Inferior parietal cortex (tissue), 1 donor: Measurements from ENCODE around the gene URGCP.
A peak's percentile ranks its signal among the peaks of the same experiment; 100 is the strongest.
"Not testable (repeated sequence)": the region's sequence is repeated elsewhere in the genome, so short reads cannot be mapped to it uniquely, and the experiment has no call there.

Source experiments
- DNase-seq: peaks from one replicate; pipeline ENCODE4 v3.0.0-alpha.2; 2016; ENCODE audit errors: extremely low spot score

URGCP gene

DNA sequence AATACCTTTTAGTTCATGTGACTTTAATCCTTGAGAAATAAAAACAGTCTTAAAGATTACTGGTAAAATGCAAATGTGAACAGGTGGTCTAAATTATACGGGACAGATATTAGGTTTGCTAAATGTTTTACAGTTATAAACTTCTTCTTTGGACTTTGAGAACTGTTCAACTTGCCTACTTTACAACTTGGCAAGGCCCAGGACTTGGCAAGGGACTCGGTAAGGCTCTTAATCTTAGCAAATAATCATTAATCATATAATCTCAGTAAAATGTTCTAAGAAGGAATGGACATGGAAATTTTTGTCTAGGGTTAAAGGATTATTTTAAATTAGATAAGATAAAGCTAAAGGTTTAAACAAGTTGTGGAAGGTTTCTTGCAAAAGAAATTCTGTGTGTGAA, 15.0 kb upstream of the URGCP start:
- DNase-seq: no peak

DNA sequence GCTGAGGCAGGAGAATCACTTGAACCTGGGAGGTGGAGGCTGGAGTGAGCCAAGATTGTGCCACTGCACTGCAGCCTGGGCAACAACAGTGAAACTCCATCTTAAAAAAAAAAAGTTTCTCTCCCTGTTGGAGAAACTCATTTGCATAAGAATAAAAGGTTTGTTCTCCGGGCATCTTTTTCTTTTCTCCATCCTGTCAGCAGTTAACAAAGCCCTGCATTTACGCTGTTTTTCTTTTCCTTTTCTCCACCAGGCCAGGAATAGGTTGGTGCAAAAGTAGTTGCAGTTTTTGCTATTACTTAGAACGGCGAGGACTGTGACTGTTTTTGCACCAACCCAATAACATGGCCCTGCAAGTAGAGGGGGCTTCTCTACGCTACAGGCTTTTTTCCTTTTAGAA, 9.5 kb upstream of the URGCP start:
- DNase-seq: no peak

DNA sequence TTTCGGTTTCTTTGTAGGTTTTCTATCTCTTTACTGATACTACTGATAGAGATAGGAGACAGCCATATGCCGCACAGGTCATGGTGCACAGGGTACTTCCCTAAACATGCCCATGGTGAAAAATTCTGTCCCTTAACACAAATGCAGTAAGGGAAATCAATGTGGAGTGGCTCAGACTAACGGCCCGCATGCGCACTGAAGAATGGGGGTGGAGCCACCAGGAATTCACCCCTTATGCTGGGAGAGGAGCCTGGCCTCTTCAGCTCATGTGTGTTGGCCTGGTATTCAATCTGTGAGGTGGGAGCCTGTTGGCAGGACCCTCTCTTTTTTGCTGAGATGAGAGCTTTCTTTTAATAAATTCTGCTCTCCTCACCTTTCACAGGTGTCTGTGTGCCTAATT, 8.4 kb upstream of the URGCP start:
- DNase-seq: no peak

DNA sequence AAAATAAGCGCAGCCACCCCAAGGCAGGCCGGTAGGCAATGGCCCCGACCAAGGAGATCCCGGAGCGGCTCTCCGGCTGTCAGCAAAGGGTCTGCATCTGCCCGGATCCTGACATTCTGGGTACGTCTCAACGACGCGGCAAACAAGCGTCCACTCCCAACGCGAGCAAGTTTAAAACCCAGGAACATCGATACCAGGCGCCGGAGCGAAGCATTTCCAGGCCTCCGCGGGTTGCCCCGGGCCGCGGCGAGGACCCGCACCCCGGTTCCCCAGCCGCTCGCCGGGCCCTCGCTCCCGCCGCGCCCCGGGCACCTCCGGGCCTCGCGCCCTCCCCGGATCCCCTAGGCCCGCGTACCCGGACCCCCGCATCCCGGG, 453 bp downstream of the URGCP start:
- DNase-seq: peak; percentile 34

DNA sequence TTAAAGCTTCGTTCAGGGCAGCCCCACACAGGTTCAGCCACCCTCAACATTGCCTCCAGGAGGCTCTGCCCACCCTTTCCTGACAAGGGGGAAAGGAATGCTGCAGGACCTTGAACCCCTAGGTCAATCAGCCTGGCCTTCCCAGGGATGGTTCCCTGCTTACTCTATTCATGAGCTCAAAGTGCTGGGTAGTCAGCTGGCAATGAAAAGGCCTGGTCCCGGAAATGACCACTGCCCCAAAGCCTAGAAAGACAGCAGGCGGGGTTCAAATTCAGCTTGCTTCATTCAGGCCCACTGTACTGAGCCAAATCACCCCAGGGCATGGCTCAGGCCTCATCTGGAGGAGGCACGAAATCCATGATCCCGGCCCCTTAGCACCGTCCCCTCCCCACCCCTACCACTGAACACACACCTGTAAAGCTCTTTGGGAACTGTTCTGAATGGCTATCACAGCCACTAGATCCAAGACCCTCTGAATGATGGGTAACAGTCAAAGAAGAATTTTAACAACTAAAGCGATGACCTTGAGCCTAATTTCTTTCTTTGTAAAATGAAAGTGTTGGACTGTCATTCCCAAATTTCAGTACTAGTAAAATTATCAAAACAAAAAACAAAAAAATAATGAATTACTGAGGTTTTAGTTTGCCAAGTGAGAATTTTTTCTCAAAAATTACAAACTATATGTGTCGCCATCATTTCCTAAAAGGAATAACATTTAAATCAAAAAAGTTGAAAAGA, 1.0 kb downstream of the URGCP start:
- DNase-seq: no peak

DNA sequence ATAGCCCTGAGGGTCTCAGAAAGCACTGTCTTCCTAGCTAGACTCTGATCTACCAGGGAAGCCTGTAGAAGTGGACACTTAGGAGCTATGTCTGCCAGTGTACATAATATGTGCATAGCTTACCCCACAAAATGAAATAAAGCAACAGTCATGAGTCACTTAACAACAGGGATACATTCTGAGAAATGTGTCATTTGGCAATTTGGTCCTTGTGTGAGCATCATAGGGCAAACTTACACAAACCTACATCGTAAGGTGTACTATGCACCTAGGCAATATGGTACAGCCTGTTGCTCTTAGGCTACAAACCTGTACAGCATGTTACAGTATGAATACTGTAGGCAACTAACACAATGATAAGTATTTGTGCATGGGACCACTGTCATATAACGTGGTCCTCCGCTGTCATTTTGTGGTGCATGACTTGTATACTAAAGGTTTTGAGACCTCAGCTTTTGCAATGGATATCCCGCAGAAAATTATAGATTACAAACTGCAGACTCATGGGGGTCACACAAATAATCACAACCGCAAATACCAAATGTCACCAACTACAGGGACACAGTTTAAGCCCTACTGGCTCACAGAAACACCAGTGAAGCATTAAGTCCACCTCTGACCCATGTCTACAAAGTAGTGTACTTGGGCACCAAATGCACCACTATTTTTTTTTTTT, 1.7 kb downstream of the URGCP start:
- no peak for DNase-seq

DNA sequence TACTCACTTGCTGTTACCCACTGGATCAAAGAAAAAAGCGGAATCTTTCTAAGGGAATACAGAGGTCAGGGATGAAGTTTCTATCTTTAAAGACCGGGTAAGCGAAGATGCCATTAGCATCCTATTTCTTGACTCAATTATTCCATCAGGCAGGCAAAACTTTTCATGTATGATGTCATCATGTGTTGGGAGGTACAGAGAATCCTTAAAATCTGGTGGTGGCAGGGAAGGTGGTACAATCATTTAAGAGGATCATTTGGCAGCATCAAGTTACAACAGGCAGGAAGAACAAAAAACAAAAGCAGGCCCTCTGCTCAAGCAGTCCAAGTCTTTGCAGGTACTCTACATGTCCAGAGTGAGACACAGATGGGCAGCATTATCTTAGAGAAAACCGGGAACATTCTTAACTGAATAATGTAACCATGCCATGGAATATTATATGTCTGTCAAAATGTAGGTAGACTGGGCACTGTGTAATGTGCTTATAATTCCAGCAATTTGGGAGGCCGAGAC, 3.8 kb downstream of the URGCP start:
- no peak for DNase-seq

DNA sequence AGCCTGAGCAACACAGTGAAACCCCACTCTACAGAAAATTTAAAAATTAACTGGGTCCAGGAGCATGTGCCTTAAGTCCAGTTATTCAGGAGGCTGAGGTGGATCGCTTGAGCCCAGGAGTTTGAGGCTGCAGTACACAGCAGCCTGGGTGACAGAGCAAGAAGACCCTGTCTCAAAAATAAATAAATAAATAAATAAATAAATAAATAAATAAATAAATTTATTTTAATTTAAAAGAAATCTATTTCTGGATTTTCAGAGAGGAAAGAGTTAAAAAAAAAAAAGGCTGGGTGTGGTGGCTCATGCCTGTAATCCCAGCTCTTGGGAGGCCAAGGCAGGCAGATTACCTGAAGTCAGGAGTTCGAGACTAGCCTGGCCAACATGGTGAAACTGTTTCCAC, 7.8 kb downstream of the URGCP start:
- DNase-seq: not testable (repeated sequence)

DNA sequence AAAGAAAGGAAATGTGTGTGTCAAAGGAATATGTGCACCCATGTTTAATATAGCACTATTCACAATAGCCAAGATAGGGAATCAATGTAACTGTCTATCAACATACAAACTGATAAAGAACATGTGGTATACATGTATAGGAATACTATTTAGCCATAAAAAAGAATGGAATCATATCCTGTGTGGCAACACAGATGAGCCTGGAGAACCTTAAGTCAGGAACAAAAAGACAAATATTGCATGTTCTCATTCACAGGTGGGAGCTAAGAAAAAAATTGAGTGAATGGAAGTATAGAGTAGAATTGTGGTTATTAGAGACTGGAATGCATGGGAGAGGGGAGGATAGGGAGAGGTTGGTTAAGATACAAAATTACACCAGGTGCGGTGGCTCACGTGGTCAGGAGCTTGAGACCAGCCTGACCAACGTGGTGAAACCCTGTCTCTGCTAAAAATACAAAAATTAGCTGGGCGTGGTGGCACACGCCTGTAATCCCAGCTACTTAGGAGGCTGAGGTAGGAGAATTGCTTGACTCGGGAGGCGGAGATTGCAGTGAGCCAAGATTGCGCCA, 10.5 kb downstream of the URGCP start:
- no peak for DNase-seq

DNA sequence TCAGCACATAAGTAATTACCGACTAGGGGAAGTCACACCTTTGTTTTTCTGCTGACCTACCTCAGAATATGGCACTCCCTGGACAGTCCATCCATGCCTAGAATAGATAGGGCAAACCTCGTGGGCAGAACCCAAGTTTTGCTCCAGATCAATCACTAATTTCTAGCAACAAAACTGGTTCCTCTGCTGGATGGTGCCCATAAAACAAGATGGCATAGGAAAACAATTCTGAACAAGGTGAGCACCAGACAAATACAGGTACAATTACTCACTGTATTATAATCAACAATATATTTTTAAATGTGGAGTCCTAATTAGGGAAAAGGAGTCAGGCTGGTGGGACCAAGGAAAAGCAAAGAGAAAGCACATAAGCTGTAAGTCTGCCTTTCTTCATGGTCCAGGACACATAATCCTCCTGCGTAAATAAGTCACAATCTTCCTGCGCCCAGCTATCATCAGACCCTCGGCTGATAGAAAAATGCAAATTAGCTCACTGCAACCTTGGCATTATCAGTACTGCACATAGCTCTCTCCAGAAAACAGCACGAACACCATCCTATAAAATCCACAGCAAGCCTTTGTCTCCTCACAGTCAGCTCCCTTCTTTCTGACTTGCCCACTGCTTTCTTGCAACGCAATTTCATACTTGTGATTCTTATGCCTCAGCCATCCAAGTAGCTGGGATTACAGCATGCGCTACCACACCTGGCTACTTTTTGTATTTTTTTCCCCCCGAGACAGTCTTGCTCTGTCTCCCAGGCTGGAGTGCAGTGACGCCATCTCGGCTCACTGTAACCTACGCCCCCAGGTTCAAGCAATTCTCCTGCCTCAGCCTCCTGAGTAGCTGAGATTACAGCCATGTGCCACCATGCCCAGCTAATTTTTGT, 15.1 kb downstream of the URGCP start:
- no peak for DNase-seq

DNA sequence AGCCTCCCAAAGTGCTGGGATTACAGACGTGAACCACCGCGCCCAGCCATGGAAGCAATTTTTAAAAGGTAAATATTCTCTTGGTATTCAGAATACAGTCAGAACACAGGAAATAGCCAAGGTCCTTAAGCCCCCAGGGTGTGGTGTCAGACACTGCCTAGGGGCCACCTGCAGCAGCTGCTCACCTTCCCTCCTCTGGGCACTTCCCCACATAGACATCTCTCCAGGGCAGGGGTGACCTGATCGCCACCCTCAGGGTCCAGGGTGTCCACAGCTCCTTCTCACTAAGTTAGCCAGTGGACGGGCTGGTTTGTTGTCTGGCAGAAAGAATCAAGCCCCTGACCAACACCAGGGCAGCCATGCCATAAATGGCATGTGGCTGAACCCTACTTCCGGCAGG, 15.9 kb downstream of the URGCP start:
- DNase-seq: no peak

DNA sequence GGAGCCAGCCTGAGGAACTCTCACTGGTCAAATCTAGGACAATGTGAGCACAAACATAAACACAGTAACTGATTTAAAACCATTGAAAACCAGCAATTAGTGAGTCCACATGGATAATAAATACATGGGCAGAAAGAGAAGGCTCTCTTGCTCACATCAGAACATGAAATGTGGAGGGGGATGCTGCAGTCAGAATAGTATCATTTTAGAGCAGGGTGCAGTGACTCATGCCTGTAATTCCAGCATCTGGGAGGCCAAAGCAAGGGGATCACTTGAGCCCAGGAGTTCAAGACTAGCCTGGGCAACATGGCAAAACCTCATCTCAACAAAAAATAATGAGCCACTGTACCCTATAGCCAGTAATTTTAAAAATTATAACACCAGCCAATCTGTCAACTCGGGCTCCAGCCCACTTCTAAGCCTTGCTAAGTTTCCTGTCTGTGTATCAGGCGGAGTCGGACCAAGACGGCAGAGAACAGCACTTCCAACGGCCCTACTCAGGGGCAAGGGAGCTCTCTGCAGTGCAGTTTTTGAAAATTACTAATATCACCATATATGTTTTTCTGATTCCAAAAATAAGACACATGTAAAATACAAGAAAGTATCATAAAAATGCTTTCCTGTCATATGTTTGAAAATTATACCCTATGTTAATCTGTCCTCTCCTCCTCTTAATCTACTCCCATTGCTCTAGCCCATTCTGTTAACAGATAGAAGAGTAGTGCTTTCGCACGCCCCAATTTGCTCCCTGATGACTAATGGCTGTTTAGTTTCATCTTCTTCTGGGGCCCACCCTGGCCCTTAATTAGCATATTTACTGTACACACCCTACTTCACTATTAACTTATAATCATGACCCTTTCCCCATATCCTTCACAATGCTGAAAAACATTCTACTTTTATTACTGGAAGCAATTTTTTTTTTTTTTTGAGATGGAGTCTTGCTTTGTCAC, 17.1 kb downstream of the URGCP start:
- DNase-seq: no peak

DNA sequence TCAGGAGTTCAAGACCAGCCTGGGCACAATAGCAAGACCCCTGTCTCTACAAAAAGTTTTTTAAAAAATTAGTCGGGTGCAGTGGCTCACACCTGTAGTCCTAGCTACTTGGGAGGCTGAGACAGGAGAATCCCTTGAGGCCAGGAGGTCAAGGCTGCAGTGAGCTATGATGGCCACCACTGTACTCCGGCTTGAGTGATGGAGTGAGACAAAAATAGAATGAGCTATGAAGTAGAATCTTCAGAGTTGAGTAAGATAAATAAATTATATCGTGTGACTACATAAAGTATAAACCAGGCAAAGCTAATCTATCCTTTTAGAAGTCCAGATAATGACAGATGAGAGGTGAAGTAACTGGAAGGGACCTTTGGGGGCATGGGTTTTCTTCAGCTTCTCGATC, 21.8 kb downstream of the URGCP start:
- DNase-seq: no peak

DNA sequence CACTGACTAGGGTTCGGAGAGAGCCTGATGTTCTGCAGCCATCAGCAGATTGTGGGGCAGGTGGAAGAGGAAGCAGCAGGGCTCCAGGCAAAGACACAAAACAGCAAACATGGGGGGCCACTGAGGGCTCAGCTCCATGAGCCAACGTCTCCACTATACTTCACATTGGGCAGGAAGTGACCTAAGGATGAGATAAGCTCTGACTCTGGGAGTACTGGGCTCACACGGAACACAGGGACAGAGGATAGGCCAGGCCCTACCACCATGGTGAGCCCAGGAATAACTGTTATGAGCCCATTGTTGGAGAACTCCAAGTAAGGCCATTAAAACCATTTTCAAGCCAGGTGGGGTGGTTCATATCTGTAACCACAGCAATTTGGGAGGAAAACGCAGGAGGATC, 22.2 kb downstream of the URGCP start:
- no peak for DNase-seq

DNA sequence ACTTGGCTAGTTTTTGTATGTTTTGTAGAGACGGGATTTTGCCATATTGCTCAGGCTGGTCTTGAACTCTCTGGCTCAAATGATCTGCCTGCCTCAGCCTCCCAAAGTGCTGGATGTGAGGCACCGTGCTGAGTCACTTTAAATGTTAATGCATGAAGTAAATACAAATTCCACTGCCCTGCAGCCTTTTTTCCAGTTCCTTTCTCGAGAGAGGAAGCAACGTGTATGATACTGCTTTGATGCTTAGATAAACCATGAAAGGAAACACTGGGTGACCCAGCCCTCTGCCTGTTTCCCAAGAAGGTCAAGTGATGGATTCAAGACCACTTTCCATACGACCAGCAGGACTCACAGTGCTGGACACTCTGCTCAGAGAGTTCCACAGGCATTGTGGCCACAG, 25.8 kb downstream of the URGCP start:
- DNase-seq: no peak

DNA sequence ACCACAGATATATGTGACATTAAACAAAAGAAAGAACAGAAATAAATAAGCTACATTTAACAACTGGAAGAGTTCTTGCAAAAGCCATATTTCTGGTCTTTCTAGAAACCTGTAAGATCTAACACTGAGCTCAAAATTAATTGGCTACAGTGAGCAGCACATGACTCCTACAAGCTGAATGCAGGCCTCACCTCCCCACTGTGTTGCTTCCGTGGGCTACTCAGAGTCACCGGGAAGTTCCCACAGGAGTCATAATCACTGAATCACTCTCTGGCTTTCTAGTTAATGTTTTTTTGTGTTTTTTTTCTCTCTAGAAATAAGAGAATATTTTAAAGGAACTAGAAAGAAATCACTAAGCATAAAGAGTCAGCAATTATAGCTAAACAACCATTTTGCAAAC, 26.9 kb downstream of the URGCP start:
- no peak for DNase-seq

DNA sequence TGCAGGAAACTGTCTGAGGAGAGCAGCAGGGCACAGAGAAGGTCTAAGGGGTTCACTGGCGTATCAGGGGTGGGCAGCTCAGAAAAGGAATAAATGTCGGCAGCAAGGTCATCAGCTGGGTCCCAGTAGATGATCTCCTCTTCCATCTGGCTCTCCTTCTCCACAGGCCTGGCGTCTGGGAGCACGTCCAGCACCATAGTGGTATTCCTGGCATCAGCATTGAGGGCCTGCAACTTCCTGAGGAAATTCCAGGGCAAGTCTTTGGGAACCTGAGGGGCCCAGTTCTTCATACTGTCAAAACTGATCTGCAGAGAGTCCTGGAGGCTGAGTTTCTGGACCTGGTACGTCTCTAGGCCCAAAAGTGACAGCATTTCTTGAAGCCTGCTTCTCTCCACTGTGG, 27.5 kb downstream of the URGCP start:
- DNase-seq: no peak

DNA sequence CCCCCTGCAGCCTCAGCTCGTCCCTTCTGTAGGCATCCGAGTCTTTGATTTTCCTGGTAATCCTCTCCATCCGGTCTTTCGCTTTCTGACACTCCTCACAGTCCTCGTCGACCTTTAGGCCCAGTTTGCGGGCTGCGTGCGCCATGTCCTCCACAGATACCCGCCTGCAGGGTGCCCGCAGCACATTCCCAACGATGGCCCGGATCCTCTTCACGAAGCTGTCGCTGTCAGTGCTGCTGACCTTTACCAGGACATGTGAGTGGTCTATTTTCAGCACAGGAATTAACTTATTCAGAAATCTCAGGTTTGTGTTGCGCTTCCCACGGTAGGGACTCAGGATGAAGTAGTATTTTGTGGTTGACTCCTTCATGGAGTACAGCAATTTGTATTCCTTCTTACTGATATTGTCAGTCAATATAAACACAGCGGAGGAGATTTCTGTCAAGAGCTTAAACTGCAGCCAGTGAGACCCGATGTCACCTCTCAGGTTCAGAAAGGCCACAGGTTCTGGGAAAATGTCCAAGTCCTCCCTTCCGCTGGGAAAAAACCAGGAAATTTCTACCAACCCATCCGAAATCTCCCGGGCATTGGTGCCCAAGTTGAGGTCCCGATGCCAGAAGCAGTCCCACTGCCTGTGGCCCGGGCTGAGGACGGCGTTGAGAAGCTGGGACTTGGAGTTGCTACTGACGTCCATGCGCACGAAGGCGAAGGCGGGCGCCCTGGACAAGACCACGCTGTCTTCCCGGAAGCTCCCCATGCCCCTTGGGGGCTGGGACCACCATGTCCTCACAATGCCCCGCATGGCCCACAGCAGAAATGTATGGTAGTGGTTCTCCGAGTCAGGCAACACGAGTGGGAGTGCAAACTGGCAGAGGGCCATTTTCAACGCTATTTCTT, 28.2 kb downstream of the URGCP start:
- DNase-seq: no peak

DNA sequence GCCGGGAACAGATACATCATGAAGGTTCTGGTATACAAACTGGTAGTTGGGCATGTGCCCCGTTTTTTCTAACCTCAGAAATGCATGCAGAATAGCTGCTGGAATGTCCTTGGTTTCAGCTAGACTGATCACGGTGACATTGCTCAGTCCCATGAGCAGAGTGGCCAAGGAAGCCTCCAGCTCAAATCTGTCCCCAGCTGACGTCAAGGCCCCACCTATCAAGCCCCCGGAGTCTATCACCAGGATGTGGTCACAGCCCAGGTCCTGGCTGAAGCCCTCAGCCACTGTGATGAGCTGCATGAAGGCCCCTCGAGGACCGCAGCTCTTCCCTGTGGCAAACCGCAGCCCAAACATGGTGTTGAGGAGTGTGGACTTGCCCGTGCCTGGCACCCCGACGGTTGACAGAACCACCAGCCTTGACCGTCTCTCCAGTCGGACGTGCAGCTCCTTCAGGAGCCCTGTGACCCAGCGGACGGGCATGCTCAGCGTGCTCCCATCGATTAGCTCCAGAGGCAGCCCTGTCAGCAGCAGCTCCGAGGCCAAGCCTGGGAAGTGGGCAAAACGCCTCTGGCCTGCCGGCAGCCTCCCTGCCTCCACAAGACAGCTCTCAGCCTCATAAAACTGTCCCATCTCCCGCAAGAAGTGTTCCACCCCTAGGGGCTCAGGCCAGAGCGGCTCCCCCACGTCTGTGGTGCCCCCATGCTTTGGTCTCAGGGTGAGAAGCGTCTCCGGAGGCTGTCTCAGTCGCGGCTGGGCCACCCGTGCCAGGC, 29.2 kb downstream of the URGCP start:
- DNase-seq: no peak
